ENCODE measurements around the gene OCRL. TPM values are rescaled to one million over a fixed set of nuclear protein-coding genes. Genes with fewer than 3 reads are reported as not detected.

Gene OCRL
- total and polyA plus RNA-seq, 2 of the 13 experiments (the other 11 are each of a cell fraction or from before 2014, with no cell fraction given): 13.4 to 32.0 TPM

GRCh38 chrX:129613596-129613995 is 73.5 kb downstream of the OCRL start:
- in situ Hi-C loops (cut with HindIII; ENCODE audit: extremely low pct_ligation_motif_present, low pct_unique_long_range_greater_than_20kb) (loop anchor here (25.0 kb wide), 1 partner anchor 449 kb away; no protein-coding TSS in a partner anchor), intact Hi-C loops (cut with micrococcal nuclease; ENCODE audit: unreplicated experiment) (no loop called here)
- no TSS peak for BruUV-seq (replicated peaks)
- TF ChIP-seq ARNTL (CRISPR knock-in tag; IDR thresholded peaks at IDR 0.05) (no peak), DMTF1 (CRISPR knock-in tag; IDR thresholded peaks at IDR 0.05) (no peak), ZXDC (CRISPR knock-in tag; IDR thresholded peaks at IDR 0.05) (no peak), ZBTB7B (CRISPR knock-in tag; IDR thresholded peaks at IDR 0.05) (no peak), U2AF2 (IDR thresholded peaks at IDR 0.05; ENCODE audit: low read depth, low read length) (no peak), MXI1 (IDR thresholded peaks at IDR 0.05; ENCODE audit: borderline replicate concordance, low read depth, low read length) (no peak), ZNF772 (CRISPR knock-in tag; IDR thresholded peaks at IDR 0.05) (no peak), ZNF550 (CRISPR knock-in tag; IDR thresholded peaks at IDR 0.05; ENCODE audit: borderline replicate concordance) (no peak), AKNA (CRISPR knock-in tag; IDR thresholded peaks at IDR 0.05; ENCODE audit: borderline replicate concordance) (no peak), ZFP82 (CRISPR knock-in tag; IDR thresholded peaks at IDR 0.05; ENCODE audit: borderline replicate concordance) (no peak), HCFC1 (IDR thresholded peaks at IDR 0.05; ENCODE audit: low read depth, low read length) (no peak), USF2 (IDR thresholded peaks at IDR 0.05; ENCODE audit: low read depth, low read length) (no peak), USF2 (CRISPR knock-in tag; IDR thresholded peaks at IDR 0.05; ENCODE audit: borderline replicate concordance) (no peak), ZNF383 (CRISPR knock-in tag; IDR thresholded peaks at IDR 0.05; ENCODE audit: borderline replicate concordance) (no peak)

More at GRCh38 chrX:129613596-129613995, 73.5 kb downstream of the OCRL start:
- DNase-seq (ENCODE audit: low spot score) (no peak), ATAC-seq (no peak), FAIRE-seq (no peak)
- H3K4me2 ChIP-seq (ENCODE audit: low read depth, low read length): no peak overlapping the region
- no peaks in the 10 kb centered on the region for H3K79me2 ChIP-seq (ENCODE audit: insufficient read depth, low read length)
- ChIA-PET POLR2A (no interaction called here), CTCF (ENCODE audit: low intra/inter-chr PET ratio, low total read pairs) (no interaction called here)
- peaks cover 16% of the 10 kb centered on the region for H3K4me1 ChIP-seq (ENCODE audit: insufficient read depth, low read length)
- H3K9ac ChIP-seq (ENCODE audit: insufficient read depth, low read depth, low read length): no peak overlapping the region
- no peaks in the 10 kb centered on the region for H3K9me3 ChIP-seq (ENCODE audit: low read length)
- no peak overlapping the region for H2AFZ ChIP-seq (ENCODE audit: low read length)
- no peaks in the 10 kb centered on the region for H3K27me3 ChIP-seq (ENCODE audit: control insufficient read depth in 1 of 2, insufficient read depth in 2 of 2, low read length in 2 of 2)
- no peak overlapping the region for H3K27ac ChIP-seq (ENCODE audit: extremely low read length, insufficient read depth, low read length)
- H3K4me3 ChIP-seq (replicated peaks in 1 of 3; ENCODE audit: insufficient read depth in 1 of 3, low read depth in 2 of 3, low read length in 3 of 3): no peak overlapping the region
- H3K36me3 ChIP-seq (replicated peaks in 1 of 2; ENCODE audit: control insufficient read depth in 1 of 2, insufficient read depth in 2 of 2, low read length in 2 of 2): no peaks in the 10 kb centered on the region
- no peaks in the 10 kb centered on the region for H4K20me1 ChIP-seq (ENCODE audit: insufficient read depth, low read length)

Measured in HepG2 (cell line).